IPS-18a (cell line): ENCODE measurements around the gene TRAF3IP3.

Source experiments
- H3K27ac ChIP-seq: one replicate; pipeline ENCODE4 v1.5.1; 2013; ENCODE audit warnings: low read length
- H3K27me3 ChIP-seq: one replicate; pipeline ENCODE4 v1.6.1; 2013; ENCODE audit warnings: mild to moderate bottlenecking, low read length; ENCODE audit not compliant: control insufficient read depth, insufficient read depth
- H3K36me3 ChIP-seq: one replicate; pipeline ENCODE4 v1.6.1; 2013; ENCODE audit warnings: low read depth, low read length; ENCODE audit not compliant: control insufficient read depth
- H3K4me1 ChIP-seq: one replicate; pipeline ENCODE4 v1.6.1; 2013; ENCODE audit warnings: low read depth, low read length; ENCODE audit not compliant: control insufficient read depth
- H3K4me3 ChIP-seq: one replicate; pipeline ENCODE4 v1.5.1; 2013; ENCODE audit warnings: low read length
- H3K9ac ChIP-seq: one replicate; pipeline ENCODE4 v1.6.1; 2013; ENCODE audit warnings: mild to moderate bottlenecking, low read length, moderate library complexity
- H3K9me3 ChIP-seq: one replicate; pipeline ENCODE4 v1.6.1; 2013; ENCODE audit warnings: low read depth, low read length; ENCODE audit not compliant: control insufficient read depth

The TRAF3IP3 gene

GRCh38 chr1:209769971-209770370 lies 14.1 kb downstream of the TRAF3IP3 start:
- no peaks in the 10 kb centered on the region for H3K9me3 ChIP-seq
- peaks cover 4% of the 10 kb centered on the region for H3K27me3 ChIP-seq
- H3K27ac ChIP-seq: no peak overlapping the region
- no peak overlapping the region for H3K4me3 ChIP-seq
- H3K4me1 ChIP-seq: no peaks in the 10 kb centered on the region
- H3K36me3 ChIP-seq: no peaks in the 10 kb centered on the region
- no peak overlapping the region for H3K9ac ChIP-seq

- Histone ChIP-seq H3K4me3 (no peak overlapping the region), H3K27ac (no peak overlapping the region), H3K9ac (no peak overlapping the region), H3K9me3 (no peaks in the 10 kb centered on the region), H3K27me3 (peaks cover 4% of the 10 kb centered on the region), H3K4me1 (no peaks in the 10 kb centered on the region), H3K36me3 (no peaks in the 10 kb centered on the region)
These were observed 15.0 kb downstream of the TRAF3IP3 start for GRCh38 chr1:209770636-209771415.

GRCh38 chr1:209772126-209772525 lies 16.3 kb downstream of the TRAF3IP3 start:
- Histone ChIP-seq H3K4me3 (no peak overlapping the region), H3K9ac (no peak overlapping the region), H3K27me3 (peaks cover 4% of the 10 kb centered on the region), H3K4me1 (no peaks in the 10 kb centered on the region), H3K9me3 (no peaks in the 10 kb centered on the region), H3K27ac (no peak overlapping the region), H3K36me3 (no peaks in the 10 kb centered on the region)

- Histone ChIP-seq H3K9me3 (no peaks in the 10 kb centered on the region), H3K4me3 (no peak overlapping the region), H3K36me3 (no peaks in the 10 kb centered on the region), H3K27me3 (peaks cover 4% of the 10 kb centered on the region), H3K27ac (no peak overlapping the region), H3K9ac (no peak overlapping the region), H3K4me1 (no peaks in the 10 kb centered on the region)
These were observed 18.7 kb downstream of the TRAF3IP3 start for GRCh38 chr1:209774592-209774991.

- H3K36me3 ChIP-seq: no peaks in the 10 kb centered on the region
- no peak overlapping the region for H3K9ac ChIP-seq
- H3K27me3 ChIP-seq: peaks cover 4% of the 10 kb centered on the region
- no peak overlapping the region for H3K27ac ChIP-seq
- H3K4me3 ChIP-seq: no peak overlapping the region
- no peaks in the 10 kb centered on the region for H3K4me1 ChIP-seq
- H3K9me3 ChIP-seq: no peaks in the 10 kb centered on the region
These were observed 19.8 kb downstream of the TRAF3IP3 start for GRCh38 chr1:209775678-209776077.

- peaks cover 4% of the 10 kb centered on the region for H3K27me3 ChIP-seq
- H3K9ac ChIP-seq: no peak overlapping the region
- H3K4me3 ChIP-seq: no peak overlapping the region
- no peaks in the 10 kb centered on the region for H3K9me3 ChIP-seq
- H3K36me3 ChIP-seq: no peaks in the 10 kb centered on the region
- H3K4me1 ChIP-seq: no peaks in the 10 kb centered on the region
- H3K27ac ChIP-seq: no peak overlapping the region
These were observed 21.7 kb downstream of the TRAF3IP3 start for GRCh38 chr1:209777587-209777986.

- Histone ChIP-seq H3K36me3 (no peaks in the 10 kb centered on the region), H3K27me3 (peaks cover 1% of the 10 kb centered on the region)
These were observed 22.2 kb downstream of the TRAF3IP3 start for GRCh38 chr1:209778102-209778501.

GRCh38 chr1:209780268-209780667 lies 24.4 kb downstream of the TRAF3IP3 start:
- Histone ChIP-seq H3K4me3 (no peak overlapping the region), H3K36me3 (no peaks in the 10 kb centered on the region), H3K9me3 (peaks cover 4% of the 10 kb centered on the region), H3K27ac (no peak overlapping the region), H3K9ac (no peak overlapping the region), H3K4me1 (peaks cover 5% of the 10 kb centered on the region), H3K27me3 (peaks cover 2% of the 10 kb centered on the region)

More at GRCh38 chr1:209778102-209778501, 22.2 kb downstream of the TRAF3IP3 start:
- H3K27ac ChIP-seq: no peak overlapping the region
- no peak overlapping the region for H3K9ac ChIP-seq
- no peaks in the 10 kb centered on the region for H3K4me1 ChIP-seq
- H3K4me3 ChIP-seq: no peak overlapping the region
- H3K9me3 ChIP-seq: no peaks in the 10 kb centered on the region

GRCh38 chr1:209783386-209783785 lies 27.5 kb downstream of the TRAF3IP3 start:
- Histone ChIP-seq H3K9me3 (peaks cover 4% of the 10 kb centered on the region), H3K9ac (peak overlapping the region; percentile 87), H3K36me3 (no peaks in the 10 kb centered on the region), H3K4me1 (peaks cover 5% of the 10 kb centered on the region), H3K4me3 (peak overlapping the region; percentile 93), H3K27me3 (peaks cover 31% of the 10 kb centered on the region), H3K27ac (no peak overlapping the region)

GRCh38 chr1:209784265-209785169 lies 28.7 kb downstream of the TRAF3IP3 start, which contains the start of gene C1orf74:
Gene C1orf74, minus strand, starts transcription at chr1:209784559. Its CDS starts 925 bp downstream, at chr1:209783634.
- Histone ChIP-seq H3K27ac (peak within 1 kb of the TSS; percentile 47), H3K4me1 (peaks cover 5% of the 10 kb centered on the region), H3K27me3 (peaks cover 42% of the 10 kb centered on the region), H3K36me3 (no peaks in the 10 kb centered on the region), H3K4me3 (peak within 1 kb of the TSS; percentile 93), H3K9me3 (peaks cover 4% of the 10 kb centered on the region), H3K9ac (peak within 1 kb of the TSS; percentile 87)

- H3K9me3 ChIP-seq: peaks cover 4% of the 10 kb centered on the region
- H3K9ac ChIP-seq: no peak overlapping the region
- H3K36me3 ChIP-seq: peaks cover 4% of the 10 kb centered on the region
- peaks cover 5% of the 10 kb centered on the region for H3K4me1 ChIP-seq
- H3K27ac ChIP-seq: no peak overlapping the region
- no peak overlapping the region for H3K4me3 ChIP-seq
- peaks cover 52% of the 10 kb centered on the region for H3K27me3 ChIP-seq
These were observed 29.7 kb downstream of the TRAF3IP3 start for GRCh38 chr1:209785592-209785991.
